Parietal lobe (tissue), 1 donor: ENCODE measurements around the gene SLC22A12. TPM values are rescaled to one million over a fixed set of nuclear protein-coding genes. Genes with fewer than 3 reads are reported as not detected.

ENCODE experiments used
- total RNA-seq: library from RNA; depleted of rRNA; stranded (reverse); fragments of >200 nt; gene quantifications from one replicate; pipeline ENCODE4 v1.2.3, GENCODE V29; 2014

The SLC22A12 gene
- total RNA-seq: not detected

GRCh38 chr11:64590763-64591221, at the start of gene SLC22A12:
SLC22A12 (plus strand) TSS chr11:64591220; CDS start chr11:64591557, 337 bp downstream.

Other genes with a start within 250 kb of the SLC22A12 start
- 13.1 TPM for gene RPS6KA4, start 232.1 kb upstream of the SLC22A12 start, total RNA-seq
- gene SLC22A11, start 35.3 kb upstream of the SLC22A12 start, total RNA-seq: not detected
- 315 TPM for gene NRXN2, start 132.0 kb downstream of the SLC22A12 start, total RNA-seq
- gene RASGRP2, start 152.9 kb downstream of the SLC22A12 start, total RNA-seq: 40.7 TPM
- 0.63 TPM for gene PYGM, start 168.8 kb downstream of the SLC22A12 start, total RNA-seq
- gene SF1, start 187.3 kb downstream of the SLC22A12 start, total RNA-seq: 193 TPM
- 15.7 TPM for gene MAP4K2, start 212.0 kb downstream of the SLC22A12 start, total RNA-seq
- gene MEN1, start 219.3 kb downstream of the SLC22A12 start, total RNA-seq: 24.4 TPM